ENCODE measurements around the gene CBFB.

- TF ChIP-seq CTCF (IDR thresholded peaks at IDR 0.05) = no peak
- TF ChIP-seq POLR2A (IDR thresholded peaks at IDR 0.05) = no peak
These were observed 86.7 kb downstream of the CBFB start for GRCh38 chr16:67115639-67116038.
